Measurements from ENCODE around the gene GREB1.
"Not testable (repeated sequence)": the region's sequence is repeated elsewhere in the genome, so short reads cannot be mapped to it uniquely, and the experiment has no call there.

Gene GREB1

DNA sequence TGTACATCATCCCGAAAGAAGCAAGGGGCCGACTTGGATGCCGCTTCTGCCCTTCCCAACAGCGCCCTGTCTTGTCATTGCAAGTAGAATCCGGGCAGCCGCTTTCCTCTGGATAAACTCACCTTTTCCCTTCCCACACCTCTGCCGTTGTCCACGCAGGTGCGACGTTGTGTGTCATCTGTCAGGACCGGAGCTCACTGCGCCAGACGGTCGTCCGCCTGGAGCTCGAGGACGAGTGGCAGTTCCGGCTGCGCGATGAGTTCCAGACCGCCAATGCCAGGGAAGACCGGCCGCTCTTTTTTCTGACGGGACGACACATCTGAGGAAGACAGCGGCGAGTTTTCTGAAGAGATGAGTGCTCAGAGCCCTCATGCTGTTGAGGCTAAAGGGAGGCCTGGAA lies 106.3 kb downstream of the GREB1 start:
- no peak for DNase-seq

DNA sequence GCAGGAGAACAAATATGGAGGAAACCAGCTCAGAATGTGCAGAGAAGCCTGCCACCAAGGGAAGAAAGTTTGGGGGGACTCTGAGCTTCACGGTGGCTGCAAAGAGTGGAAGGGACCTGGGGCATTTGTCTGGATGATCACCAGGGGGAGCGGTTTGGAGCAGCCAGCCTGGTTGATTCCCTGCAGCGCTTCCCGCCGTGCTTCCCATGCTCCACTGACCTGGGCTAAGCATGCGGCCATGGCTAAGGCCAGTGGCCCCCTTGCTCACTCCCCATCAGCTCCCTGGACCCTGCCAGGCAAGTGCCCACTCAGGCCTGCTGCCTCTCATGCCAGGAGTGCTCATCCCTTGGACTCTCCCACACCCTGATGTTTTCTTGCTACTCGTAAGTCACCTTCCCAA lies 109.1 kb downstream of the GREB1 start:
- no peak for DNase-seq

DNA sequence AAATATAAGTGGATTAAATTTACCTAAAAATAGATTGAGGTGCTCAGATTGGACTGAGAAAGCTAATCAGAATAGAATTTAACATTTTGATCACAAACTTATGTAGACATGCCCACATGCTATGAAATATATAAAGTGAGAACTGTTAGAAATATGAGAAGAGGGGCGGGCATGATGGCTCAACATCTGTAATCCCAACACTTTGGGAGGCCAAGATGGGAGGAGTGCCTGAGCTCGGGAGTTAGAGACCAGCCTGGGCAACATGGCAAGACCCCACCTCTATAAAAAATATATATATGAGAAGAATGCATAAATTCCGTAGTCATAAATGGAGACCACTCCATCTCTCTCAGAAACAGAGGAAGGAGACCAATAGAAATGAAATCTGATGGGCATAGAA lies 110.4 kb downstream of the GREB1 start:
- DNase-seq, result no peak

DNA sequence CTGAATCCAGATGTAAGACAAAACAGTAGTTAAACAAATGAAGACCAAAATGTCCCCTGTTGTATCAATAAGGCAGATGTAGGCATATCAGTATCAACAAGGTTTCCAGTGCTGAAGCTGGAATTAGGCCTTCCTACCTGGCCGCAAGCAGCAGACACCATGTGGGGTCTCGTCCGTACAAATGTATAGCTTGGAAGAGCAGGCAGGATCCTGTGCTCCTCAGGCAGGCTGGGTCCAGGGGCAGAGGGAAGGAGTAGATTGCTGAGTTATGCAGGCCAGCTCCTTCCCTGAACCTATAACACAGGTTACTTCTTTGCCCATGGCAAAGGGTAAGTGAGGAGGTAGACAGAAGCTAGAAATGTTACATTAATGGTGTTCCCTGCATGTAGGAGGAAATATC lies 112.7 kb downstream of the GREB1 start:
- DNase-seq, result no peak

DNA sequence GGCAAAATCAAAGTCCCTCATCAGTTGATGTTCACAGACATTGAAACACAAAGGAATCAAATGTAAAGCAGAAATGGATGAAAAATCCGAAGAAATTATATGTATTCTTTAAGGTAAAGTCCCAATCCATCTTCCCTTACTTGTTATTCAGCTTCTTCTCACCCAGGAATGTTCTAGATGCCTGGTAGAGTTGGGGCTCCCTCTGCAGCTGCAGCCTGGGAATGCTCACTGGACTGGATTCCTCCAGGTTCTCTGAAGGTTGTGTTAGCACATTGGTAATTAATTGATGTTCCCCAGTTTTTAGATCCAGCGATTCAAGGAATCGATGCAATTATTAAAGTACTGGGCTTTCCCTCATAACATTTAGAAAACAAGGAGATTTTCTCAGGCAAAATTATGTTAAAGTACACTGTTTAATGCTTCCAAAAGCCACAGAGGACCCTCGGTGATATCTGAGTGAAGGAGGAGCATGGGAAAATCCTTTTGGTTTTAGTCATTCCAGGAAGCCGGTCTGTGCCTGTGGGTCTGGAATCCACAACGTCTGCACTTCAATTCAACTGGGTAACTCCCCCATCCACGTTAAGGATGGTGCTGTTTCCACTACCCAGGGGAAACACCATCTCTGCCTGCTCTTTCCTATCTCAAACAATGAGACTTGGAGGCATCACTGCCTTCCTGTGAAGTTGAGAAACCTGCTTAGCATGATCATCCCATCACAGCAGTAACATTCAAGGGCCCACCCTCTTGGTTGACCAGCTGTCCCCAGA lies 114.2 kb downstream of the GREB1 start:
- DNase-seq, result no peak

DNA sequence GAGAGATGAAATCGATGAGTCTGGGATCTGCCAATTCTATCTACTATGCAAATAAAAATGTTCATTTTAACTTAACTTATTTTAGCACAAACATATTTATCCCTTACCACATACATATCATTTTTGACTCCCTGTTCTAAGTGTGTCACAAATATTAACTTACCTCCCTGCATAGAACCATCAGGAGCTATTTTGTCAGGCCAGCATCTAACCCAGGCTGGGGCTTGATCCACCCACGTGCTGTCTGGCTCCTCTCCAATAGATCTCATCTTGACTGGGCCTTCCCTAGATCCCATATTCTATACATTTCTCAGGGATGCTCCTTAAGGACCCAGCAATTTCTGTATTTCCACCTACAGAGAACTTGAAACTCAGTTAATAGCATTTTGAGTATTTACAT lies 115.2 kb downstream of the GREB1 start:
- DNase-seq, result no peak

DNA sequence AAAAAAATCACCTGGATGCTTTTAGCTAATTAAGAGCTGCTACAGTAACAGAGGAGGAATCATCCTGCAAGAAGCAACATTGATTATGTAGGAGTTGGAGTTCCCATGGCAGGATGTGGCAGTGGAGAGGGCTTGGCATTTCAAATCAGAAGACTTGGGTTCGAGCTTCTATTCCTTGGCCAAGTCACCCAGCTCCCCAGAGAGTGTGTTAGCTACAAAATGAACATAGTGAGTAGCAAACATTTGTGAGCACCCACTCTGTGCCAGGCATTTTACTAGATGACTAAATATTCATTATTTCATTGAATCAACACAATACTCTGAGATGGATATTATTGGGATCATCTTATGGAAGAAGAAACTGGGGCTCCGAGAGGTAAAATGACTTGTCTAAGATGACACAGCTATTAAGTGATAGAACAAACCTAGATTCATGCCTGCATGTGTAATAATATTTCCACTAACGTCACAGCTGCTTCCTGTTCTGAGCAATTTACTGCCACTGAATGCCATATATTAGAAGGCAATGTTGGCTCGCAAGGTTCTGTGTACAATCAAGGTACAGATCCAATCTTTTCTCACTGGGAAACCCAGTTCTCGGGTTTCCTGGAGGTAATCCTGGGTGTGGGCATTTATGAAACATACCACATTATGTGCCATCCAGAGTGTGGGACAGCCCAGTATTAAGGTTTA lies 118.2 kb downstream of the GREB1 start:
- DNase-seq, result no peak

DNA sequence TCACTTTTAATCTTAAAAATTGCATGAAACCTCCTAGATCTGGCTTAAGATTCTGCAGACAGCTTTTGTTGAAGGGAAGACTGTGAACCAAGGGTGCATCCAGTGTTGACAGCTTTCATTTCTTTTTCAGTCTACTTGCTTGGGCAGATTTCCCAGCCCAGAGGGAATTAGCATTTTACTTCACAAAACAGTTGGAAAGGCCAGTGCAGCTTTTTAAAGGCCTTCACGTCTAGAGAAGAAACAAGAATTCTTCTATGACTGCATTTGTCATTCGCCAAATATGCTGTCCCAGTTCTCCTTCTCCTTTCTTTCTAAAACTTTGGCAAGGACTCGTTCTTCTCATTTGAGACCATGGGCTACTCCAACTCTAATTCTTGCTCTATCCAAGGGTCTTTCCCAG lies 118.7 kb downstream of the GREB1 start:
- DNase-seq, result peak in 4 of 14 donors; percentile 9 to 48 (median 29)

DNA sequence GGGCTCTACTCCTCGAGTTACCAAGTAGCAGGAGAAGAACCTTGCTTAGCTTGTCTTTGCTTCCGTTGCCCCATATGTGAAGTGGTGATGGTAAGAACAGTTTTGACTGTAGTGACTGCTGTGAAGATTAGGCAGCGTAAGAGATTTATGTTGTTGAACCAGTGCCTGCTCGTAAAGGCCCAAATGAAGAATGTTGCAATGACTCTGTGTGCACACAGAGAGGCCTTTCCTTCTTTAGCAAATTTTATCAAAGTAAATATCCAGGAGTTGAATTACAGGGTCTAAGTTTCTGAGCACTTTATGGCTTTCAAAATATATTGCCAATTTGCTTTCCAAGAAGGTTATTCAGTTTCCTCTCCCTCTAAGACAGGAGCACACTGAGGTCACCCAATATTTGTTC lies 121.7 kb downstream of the GREB1 start:
- no peak for DNase-seq

DNA sequence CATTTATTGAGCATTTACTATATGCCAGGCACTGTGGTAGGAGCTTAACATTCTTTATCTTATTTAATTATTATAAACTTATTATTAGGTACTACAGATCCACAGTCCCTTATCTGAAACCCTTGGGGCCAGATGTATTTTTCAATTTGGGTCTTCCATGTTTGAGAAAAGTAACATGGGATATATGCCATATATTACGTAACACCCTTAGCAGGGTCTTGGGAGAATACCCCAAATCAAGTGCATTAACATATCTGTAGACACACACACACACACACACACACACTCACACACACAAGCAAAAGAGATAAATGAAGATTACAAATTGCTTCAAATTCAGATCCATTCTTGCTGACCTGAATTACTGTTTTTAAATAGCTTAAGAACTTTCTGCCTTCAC lies 122.4 kb downstream of the GREB1 start:
- DNase-seq, result no peak

DNA sequence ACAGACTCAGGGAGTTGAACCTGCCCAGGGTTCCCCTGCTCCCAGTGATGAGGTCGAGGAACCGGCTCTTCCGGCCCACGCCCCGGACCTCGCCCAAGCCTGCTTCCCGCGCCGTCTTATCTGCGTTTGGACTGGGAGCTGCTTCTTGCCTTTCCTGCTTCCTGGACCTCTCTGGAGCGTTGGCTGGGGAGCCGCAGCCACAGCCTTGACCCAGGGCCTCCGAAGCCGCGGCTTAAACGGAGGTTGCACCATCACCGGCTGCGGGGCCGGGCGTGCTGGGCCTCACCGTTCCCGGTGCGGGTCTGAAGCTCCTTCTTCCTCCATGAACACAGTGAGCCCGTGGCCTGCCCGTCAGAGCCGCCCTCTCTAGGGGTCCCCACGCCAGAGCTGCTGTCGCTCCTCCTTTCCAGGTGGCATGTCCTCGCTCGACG lies 122.8 kb downstream of the GREB1 start:
- no peak for DNase-seq

DNA sequence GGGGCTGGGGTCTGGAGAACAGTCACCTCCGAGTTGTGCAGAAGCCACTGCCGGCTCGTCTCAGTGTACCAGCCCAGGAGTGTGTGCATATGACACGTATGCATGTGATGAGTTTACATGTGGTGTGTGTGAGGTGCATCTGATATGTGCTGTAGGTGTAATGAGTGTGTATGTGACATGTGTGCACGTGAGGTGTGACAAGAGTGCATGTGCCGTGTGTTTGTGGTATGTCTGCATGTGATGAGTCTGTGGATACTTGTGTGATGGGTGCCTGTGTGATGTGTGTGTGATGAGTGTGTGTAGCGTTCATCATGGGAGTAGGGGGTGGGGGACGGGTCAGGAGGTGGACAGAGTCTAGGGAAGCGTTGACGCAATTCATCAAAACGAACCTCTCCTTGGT lies 123.3 kb downstream of the GREB1 start:
- no peak for DNase-seq

DNA sequence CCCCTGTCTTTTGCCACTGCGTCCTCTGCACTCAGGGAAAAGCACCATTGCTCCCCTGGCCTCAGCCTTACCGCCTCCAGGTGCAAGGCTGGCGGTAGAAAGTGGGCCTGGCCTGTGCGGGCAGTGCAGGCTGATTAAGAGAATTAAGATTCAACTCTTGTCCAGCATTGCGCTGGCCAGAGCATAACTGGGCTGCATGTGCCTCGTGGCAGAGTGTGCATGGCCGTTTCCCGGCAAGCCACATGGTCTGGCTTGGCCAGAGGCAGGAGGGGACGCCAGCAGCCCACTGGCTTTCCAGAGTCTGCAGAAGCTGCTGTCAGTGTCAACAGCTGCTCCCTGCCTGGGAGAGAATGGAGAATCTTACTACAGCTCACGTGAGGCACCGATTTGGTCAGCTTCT lies 123.8 kb downstream of the GREB1 start:
- DNase-seq, result peak in 7 of 14 donors; percentile 15 to 54 (median 26)

DNA sequence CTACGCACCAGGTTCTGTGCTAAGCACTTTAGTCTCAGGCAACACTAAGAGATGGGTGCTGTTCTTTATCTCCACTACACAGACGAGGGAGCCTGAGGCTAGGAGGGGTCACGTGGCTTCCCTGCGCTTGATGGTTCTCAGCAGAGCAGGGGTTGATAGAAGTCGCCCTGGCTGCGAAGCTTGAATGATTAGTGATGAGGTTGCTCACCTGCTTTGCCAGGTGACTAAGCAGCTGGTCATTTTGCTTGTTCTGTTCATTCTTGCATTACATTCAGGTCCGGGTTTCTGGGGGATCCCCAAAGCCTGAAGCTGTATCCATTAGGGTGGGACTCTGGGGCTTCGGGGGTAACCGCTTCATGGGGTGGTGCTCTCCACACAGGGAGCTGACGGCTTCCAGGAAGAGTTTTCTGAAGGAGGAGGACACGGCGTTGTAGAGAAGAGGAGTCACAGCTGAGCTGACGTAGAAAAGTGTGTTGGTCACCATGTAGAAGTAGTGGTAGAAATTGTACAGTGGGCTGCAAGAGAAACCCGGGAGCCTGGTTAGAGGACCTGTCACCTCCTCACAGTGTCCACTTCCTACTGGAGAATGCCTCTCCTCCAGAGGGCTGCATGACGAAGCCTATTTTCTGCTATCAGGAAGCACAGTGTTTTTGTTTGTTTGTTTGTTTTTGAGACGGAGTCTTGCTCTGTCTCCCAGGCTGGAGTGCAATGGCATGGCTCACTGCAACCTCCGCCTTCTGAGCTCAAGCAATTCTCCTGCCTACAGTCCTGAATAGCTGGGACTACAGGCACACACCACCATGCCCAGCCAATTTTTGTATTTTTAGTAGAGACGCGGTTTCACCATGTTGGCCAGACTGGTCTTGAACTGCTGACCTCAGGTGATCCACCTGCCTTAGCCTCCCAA lies 124.6 kb downstream of the GREB1 start:
- DNase-seq, result no peak

DNA sequence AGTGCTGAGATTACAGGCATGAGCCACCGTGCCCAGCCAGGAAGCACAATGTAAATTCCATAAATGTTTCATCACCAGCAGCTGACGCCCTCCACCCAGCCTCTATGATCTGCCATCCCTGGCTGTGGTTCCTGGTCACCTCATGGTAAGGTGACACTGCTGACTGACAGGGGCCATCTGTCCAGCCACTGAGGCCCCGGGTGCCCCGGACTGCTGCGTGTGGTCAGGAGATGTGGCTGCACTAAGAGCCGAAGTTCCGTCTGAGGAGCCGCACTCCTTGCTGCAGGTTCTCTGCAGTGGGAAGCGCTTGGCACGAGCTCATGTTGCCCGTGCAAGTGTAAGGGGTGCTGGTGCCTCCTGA lies 125.2 kb downstream of the GREB1 start:
- DNase-seq, result no peak

DNA sequence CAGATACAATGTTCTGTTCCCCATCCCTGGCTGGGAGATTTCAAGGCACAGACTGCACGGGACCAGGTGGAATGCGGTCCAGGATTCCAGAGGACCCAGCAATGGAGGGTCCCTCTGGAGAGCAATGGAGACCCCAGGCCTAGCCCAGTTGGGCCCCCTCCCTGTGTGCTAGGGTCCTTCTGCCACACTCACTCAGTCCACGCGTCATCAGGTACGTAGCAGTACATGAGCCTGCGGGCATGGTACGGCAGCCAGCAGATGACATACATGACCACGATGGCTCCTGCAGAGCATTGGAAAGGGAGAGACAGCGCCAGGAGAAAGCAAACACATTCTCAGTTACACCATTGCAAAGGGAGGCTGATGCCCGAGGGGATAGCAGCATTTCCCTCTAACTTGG lies 126.0 kb downstream of the GREB1 start:
- DNase-seq, result no peak

DNA sequence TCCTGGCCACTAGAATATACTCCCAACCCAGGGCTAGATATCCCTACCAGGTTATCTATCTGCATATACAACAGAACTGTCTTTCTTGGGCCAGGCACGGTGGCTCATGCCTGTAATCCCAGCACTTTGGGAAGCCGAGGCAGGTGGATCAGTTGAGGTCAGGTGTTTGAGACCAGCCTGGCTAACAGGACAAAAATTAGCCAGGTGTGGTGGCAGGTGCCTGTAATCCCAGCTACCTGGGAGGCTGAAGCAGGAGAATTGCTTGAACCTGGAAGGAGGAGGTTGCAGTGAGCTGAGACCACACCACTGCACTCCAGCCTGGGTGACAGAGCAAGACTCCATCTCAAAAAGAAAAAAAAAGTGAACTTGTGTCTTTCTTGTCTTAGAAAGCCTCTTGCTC lies 126.6 kb downstream of the GREB1 start:
- DNase-seq, result not testable (repeated sequence)

DNA sequence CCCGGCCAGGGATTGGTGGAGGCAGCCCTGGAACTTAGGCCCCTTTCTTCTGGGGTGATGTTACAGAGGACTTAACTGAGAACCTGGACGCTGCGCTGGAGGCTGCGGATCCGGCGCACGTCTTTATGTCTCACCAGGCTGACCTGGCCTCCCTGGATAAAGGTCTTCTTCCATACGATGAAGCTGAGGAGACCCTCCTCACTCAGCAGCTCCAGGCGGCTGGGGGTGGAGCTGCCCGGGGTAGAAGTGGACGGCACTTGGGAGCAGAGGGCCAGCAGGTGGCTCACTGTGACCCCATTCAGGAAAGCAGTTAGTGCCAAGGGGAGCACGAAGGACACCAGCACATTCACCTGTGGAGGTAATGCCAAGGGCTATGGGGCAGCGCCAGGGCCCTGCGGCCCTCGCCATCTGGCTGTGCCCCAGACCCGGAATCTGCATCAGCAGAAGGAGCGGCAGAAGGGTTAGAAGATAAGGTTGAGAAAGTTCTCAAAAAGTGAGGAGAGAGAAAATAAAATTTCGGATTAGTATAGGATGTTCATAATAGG lies 128.1 kb downstream of the GREB1 start:
- DNase-seq, result no peak

DNA sequence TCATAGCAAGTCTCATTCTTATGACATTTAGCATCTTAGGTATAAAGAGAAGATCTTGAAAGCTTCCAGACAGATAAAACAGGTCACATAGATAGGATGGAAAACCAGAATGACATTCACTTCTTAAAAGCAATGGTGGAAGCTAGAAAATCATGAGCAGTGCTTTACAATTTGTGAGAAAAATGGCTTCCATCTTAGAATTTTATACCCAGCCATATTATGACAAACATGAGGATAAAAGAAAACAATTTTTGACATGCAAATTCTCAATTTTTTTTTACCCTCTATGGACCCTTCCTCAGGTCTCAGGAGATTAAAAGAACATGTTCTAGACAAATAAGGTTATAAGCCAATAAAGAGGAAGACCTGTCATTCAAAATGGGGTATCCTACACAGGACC lies 129.0 kb downstream of the GREB1 start:
- DNase-seq, result no peak

DNA sequence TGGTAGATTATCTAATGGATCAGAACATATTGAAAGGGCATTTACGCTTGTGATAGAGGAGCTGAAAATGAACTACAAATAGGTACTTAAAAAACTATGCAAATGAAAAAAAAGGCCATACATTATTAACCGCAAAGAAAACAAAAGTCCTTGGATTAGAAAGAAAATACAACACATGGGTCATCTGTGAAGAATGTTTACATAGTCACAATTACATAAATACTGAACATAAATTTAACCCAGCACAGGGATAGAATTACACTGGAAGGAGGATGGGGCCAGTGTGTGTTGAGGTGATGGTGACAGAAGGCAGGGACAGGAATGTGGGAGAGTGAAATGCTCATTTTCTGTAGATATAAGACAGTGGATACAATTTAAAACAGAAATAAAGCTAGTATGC lies 129.6 kb downstream of the GREB1 start:
- DNase-seq, result no peak

DNA sequence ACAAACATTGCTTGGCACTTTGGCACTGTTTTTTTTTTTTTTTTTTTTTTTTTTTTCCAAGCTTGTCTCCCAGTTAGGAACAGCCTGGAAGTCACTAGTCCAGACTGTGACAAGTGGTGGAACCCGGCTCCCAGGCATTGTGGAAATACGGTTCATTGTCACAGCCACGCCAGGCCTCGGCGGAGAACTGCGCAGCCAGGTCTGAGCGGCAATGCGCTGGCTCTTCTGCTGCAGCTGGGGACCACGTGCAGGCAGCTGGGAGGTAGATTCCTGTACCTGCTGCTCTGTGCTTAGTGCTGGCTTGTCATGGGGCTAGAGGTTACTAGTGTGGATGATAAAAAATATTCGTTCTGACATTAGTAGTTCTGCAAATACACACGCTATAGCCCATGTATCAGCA lies 131.2 kb downstream of the GREB1 start:
- no peak for DNase-seq

DNA sequence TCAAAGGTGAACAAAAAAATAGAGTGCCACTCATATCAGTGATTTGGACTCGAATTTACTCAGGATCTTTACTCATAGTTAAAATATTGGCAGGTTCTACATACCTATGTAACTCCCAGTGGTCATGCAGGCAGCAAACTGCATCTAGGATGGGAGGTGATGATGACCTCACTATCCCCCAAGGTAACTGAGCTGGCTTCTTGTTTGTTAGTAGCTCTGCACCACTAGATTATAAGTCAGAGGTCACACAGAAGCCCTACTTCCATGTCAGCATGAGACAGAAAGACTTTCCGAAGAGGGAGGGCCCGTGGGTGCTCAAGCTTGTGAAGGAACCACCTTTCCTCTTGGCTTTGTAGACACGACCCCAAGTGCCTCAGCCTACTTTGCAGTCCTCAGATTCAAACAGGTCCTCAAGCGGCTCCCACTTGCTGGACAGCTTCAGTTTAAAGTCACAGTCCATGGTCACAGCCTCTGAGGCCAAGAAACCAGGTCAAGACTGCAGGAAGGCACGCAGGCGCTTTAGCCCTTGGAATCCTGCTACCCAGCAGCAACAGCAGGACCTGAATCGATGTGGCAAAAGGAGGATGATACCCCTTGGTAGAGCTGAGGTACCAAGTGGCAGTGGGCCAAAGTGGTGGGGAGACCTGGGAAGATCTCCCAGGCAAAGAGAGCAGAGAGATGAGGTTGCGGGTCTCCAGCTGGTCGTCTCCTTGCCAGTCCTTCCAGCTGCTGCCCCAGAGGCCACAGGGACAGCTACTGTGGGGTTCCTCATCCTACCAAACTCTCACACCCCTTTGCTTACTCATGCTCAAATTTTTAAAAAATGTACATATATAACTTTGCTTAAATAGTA lies 131.9 kb downstream of the GREB1 start:
- no peak for DNase-seq
